Gastroesophageal sphincter (tissue), 4 donors: ENCODE results near the gene ITPKB. TPM values are rescaled to one million over a fixed set of nuclear protein-coding genes. Genes with fewer than 3 reads are reported as not detected.

ENCODE experiments used
- ATAC-seq: fragments of 150-250 bp; one replicate; pipeline ENCODE4 v1.9.1; 2016; ENCODE audit warnings: mild to moderate bottlenecking, moderate library complexity
- H3K27ac ChIP-seq, 4 donors: fragments of 200-600 bp; sonication (generic) in 3 of 4; 1 replicate in 3 of 4; 2 replicates in 1 of 4; pipeline ENCODE4 v1.5.1; 2016 to 2019
- H3K27me3 ChIP-seq: fragments of 200-600 bp; sonication (generic); one replicate; pipeline ENCODE4 v1.5.1; 2019
- H3K36me3 ChIP-seq, 2 donors: fragments of 200-600 bp; sonication (generic); one replicate each; pipeline ENCODE4 v1.5.1; 2019; ENCODE audit warnings: control low read depth in 1 of 2
- H3K4me1 ChIP-seq, 3 donors: fragments of 200-600 bp; sonication (generic); 1 replicate in 2 of 3; 2 replicates in 1 of 3; pipeline ENCODE4 v1.5.1; 2016 to 2019; ENCODE audit warnings: control low read depth in 2 of 3
- H3K4me3 ChIP-seq, 2 donors: fragments of 200-600 bp; sonication (generic); one replicate each; pipeline ENCODE4 v1.5.1; 2019; ENCODE audit warnings: mild to moderate bottlenecking in 1 of 2, moderate library complexity in 1 of 2
- H3K9me3 ChIP-seq, 3 donors: fragments of 200-600 bp; sonication (generic); one replicate each; pipeline ENCODE4 v1.5.1; 2017 to 2019; ENCODE audit warnings: control low read depth in 2 of 3
- CTCF ChIP-seq, 4 experiments: fragments of 200-600 bp in 2 of 4; fragments of 450-650 bp in 2 of 4; sonication (generic) in 1 of 4; IDR thresholded peaks; one replicate each; pipeline ENCODE4 v1.5.1; 2017 to 2019; ENCODE audit warnings: antibody characterized with exemption in 4 of 4, mild to moderate bottlenecking in 2 of 4, moderate library complexity in 2 of 4
- EP300 ChIP-seq: sonication (generic); formaldehyde crosslinking; IDR thresholded peaks from one replicate; pipeline ENCODE4 v1.6.1; 2017; ENCODE audit warnings: antibody characterized with exemption, mild to moderate bottlenecking
- POLR2A ChIP-seq, 2 donors: fragments of 450-650 bp; IDR thresholded peaks; one replicate each; pipeline ENCODE4 v1.6.1; 2017; ENCODE audit warnings: antibody characterized with exemption in 2 of 2, mild to moderate bottlenecking in 2 of 2, moderate library complexity in 1 of 2
- POLR2AphosphoS5 ChIP-seq: sonication (generic); formaldehyde crosslinking; IDR thresholded peaks from one replicate; pipeline ENCODE4 v1.6.1; 2017; ENCODE audit warnings: antibody characterized with exemption
- WGBS, 2 donors: methylation state at CpG; one replicate each; pipeline ENCODE4 v1.1.5; 2018; ENCODE audit warnings: low coverage in 1 of 2; 5-methylcytosine and 5-hydroxymethylcytosine counted together
- total RNA-seq, 4 donors: library from RNA; depleted of rRNA; stranded (reverse); fragments of >200 nt; gene quantifications; one replicate each; pipeline ENCODE4 v1.1.0, GENCODE V29; 2016

The ITPKB gene
- total RNA-seq, 4 donors from 2014 or later: 75.0 to 184 (median 94.2) TPM

GRCh38 chr1:226733304-226733703 is 5.8 kb downstream of the ITPKB start:
- no peak for ATAC-seq
- H3K9me3 ChIP-seq: no peaks in the 10 kb centered on the region
- H3K27me3 ChIP-seq: no peaks in the 10 kb centered on the region
- peak overlapping the region; percentile 25 to 91 for H3K4me3 ChIP-seq
- H3K27ac ChIP-seq: peak overlapping the region; percentile 63 to 100 (median 92)
- WGBS, 2 donors: 6 to 20% methylated on average over 1 to 3 of the region's 4 CpGs
- TF ChIP-seq POLR2A (IDR thresholded peaks at IDR 0.05) (no peak), POLR2AphosphoS5 (no peak), EP300 (no peak), CTCF (IDR thresholded peaks at IDR 0.05) (no peak)
- peaks cover 0 to 14% of the 10 kb centered on the region in 2 donors for H3K36me3 ChIP-seq
- peaks cover 0 to 89% (median 32%) of the 10 kb centered on the region in 3 donors for H3K4me1 ChIP-seq

- TF ChIP-seq CTCF (IDR thresholded peaks at IDR 0.05) (peak in 1 of 4 experiments; percentile 20), EP300 (no peak), POLR2AphosphoS5 (no peak), POLR2A (IDR thresholded peaks at IDR 0.05) (no peak)
- Histone ChIP-seq H3K27ac (peak overlapping the region; percentile 63 to 100 (median 92)), H3K36me3 (peaks cover 0 to 14% of the 10 kb centered on the region in 2 donors), H3K27me3 (no peaks in the 10 kb centered on the region), H3K4me3 (peak overlapping the region; percentile 25 to 91), H3K9me3 (no peaks in the 10 kb centered on the region), H3K4me1 (peaks cover 0 to 93% (median 33%) of the 10 kb centered on the region in 3 donors)
- 22 to 31% methylated on average over 1 to 4 of the region's 4 CpGs for WGBS, 2 donors
- ATAC-seq: no peak
These were observed 6.2 kb downstream of the ITPKB start for GRCh38 chr1:226732856-226733291.

DNA sequence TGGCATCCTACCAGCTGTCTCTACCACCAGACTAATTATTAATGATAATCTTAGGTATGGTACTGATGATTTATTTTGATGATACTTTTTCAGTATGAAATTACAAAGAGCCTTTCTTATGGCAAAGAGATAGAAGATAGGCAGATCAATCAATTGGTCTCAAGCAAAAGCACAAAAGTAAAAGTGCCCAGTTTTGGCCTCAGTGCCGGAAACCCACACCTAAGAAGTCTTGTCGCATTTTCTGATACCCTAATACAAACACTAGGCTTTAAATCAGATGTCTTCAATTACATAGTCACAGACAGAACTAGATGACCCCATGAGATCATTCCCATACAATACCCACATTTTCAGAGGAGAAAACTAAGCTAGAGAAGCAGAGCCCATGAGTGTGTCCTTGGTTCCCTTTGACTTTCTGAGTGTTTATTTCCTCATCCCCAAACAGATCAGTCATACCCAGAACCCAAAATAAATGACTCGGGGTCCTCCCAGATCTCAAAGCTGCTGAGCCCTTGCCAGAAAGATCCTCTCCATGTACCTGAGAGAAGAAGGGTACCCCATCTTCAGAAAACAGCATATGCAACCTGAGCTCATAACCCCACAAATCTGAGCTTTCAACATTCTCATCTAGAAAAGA is 7.7 kb downstream of the ITPKB start:
- ATAC-seq: no peak
- Histone ChIP-seq H3K9me3 (no peaks in the 10 kb centered on the region), H3K27me3 (no peaks in the 10 kb centered on the region), H3K4me3 (peak overlapping the region in 1 of 2 donors; percentile 27), H3K27ac (peak overlapping the region; percentile 62 to 100 (median 84)), H3K4me1 (peaks cover 0 to 100% (median 38%) of the 10 kb centered on the region in 3 donors), H3K36me3 (peaks cover 0 to 14% of the 10 kb centered on the region in 2 donors)
- TF ChIP-seq EP300: no peak
- no peak for TF ChIP-seq POLR2AphosphoS5
- TF ChIP-seq CTCF (IDR thresholded peaks at IDR 0.05): no peak
- TF ChIP-seq POLR2A (IDR thresholded peaks at IDR 0.05): no peak
- WGBS, 2 donors: 21 to 25% methylated on average over 1 to 3 of the region's 3 CpGs

- Histone ChIP-seq H3K9me3 (no peaks in the 10 kb centered on the region), H3K36me3 (peaks cover 0 to 11% of the 10 kb centered on the region in 2 donors), H3K4me3 (peak overlapping the region in 1 of 2 donors; percentile 27), H3K4me1 (peaks cover 0 to 100% (median 38%) of the 10 kb centered on the region in 3 donors), H3K27me3 (no peaks in the 10 kb centered on the region), H3K27ac (peak overlapping the region; percentile 62 to 100 (median 84))
- TF ChIP-seq POLR2AphosphoS5 (no peak), POLR2A (IDR thresholded peaks at IDR 0.05) (no peak), EP300 (no peak), CTCF (IDR thresholded peaks at IDR 0.05) (no peak)
- ATAC-seq: no peak
- WGBS, 2 donors: 32 to 38% methylated on average over 3 of the region's 3 CpGs
These were observed 8.2 kb downstream of the ITPKB start for GRCh38 chr1:226730836-226731235.

GRCh38 chr1:226730071-226730470 is 9.0 kb downstream of the ITPKB start:
- H3K27ac ChIP-seq: peak overlapping the region; percentile 62 to 100 (median 84)
- 60 to 71% methylated on average over 1 of the region's 1 CpG for WGBS, 2 donors

More at GRCh38 chr1:226730071-226730470, 9.0 kb downstream of the ITPKB start:
- Histone ChIP-seq H3K27me3 (no peaks in the 10 kb centered on the region), H3K4me3 (no peak overlapping the region), H3K9me3 (no peaks in the 10 kb centered on the region), H3K36me3 (peaks cover 0 to 5% of the 10 kb centered on the region in 2 donors), H3K4me1 (peaks cover 5 to 100% (median 38%) of the 10 kb centered on the region in 3 donors)
- ATAC-seq: no peak
- no peak for TF ChIP-seq CTCF (IDR thresholded peaks at IDR 0.05)
- no peak for TF ChIP-seq POLR2AphosphoS5
- TF ChIP-seq EP300: no peak
- TF ChIP-seq POLR2A (IDR thresholded peaks at IDR 0.05): no peak
